OCI-M2 (cell line): Measurements from ENCODE around the gene MCIDAS.

Source experiments
- DNase-seq: peaks from one replicate; lab custom pipeline; 2025; ENCODE audit not compliant: unreplicated experiment; lab: John Stamatoyannopoulos, UW

The MCIDAS gene

GRCh38 chr5:55171471-55171870 lies 55.6 kb downstream of the MCIDAS start:
- DNase-seq: no peak
